ENCODE results near the gene ZNG1A. TPM values are rescaled to one million over a fixed set of nuclear protein-coding genes. Genes with fewer than 3 reads are reported as not detected.
"Not testable (repeated sequence)": the region's sequence is repeated elsewhere in the genome, so short reads cannot be mapped to it uniquely, and the experiment has no call there.

Gene ZNG1A
- total RNA-seq, 1 donor from 2014 or later = 27.8 TPM

DNA sequence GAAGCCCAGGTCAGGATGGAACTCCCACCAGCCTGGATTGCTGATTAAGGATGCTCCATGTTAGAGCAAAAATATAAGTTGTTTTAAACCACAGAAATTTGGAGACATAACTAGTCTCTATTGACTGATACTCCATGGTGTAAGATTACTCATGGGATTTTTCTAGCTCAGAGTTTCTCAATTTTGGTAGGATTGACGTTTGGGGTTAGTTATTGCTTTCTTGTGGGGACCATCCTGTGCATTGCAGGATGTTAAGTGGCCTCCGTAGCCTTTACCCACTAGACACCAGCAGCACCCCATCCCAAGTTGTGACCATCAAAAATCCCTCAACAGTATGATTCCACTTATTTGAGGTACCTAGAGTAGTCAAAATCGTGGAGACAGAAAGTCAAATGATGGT, 80.1 kb downstream of the ZNG1A start:
- DNase-seq (ENCODE audit: low read depth, low spot score) = not testable (repeated sequence)

DNA sequence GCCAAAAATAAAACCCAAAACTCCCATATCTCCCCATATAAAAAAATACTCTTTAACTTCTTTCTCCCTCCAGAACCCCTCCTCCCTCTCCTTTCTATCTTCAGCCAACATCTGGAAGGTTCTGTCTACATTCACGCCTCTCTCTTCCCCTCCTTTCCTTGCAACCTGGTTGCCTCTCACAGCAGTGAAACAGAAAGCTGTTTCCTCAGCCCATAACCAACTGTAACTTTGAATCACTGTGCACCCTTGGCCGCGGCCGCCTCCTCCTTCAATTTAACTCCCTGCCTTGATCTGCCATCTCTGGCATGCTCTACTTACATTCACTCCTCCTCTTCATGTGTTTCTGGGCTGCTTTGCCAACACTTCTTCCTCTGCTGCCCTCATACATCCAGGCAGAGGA, 83.9 kb downstream of the ZNG1A start:
- not testable (repeated sequence) for DNase-seq (ENCODE audit: low read depth, low spot score)

- DNase-seq (ENCODE audit: low read depth, low spot score) = not testable (repeated sequence)
These were observed 84.5 kb downstream of the ZNG1A start for GRCh38 chr9:94323-94722.

DNA sequence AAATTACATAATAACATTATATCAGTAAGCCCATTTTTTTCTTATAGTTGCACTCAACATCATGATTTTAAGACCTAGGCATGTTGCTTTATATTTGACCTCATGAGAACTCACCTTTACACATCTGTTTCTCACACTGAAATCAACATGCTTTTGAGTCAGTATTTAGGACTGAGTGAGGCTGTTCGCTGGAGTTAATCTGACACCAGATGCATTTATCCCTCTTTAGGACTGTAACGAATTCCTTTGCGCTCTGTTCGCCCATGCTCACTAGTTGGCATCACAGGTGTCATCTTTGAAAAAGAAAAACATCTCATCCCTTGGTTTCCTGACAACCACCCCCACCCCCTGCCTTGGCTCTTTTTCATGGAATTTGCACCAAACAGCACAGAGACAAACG, 84.9 kb downstream of the ZNG1A start:
- not testable (repeated sequence) for DNase-seq (ENCODE audit: low read depth, low spot score)

DNA sequence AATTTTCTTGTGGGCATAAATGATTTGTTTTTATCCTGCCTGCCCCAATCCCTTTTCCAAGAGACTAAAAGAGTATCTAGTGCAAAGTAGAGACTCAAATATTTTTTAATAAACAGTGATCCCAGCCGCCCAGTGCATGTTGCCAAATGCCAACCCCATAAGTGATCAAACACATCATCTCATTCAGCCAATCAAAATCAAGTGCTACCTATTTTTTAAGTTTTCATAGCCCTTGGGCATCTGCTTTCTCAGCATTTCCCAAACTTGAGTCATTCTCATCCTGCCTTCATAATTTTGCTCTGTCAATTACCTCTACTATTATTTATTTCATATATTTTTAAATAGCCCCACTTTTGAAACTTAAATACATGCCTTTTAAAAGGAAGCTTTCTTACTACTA, 88.0 kb downstream of the ZNG1A start:
- not testable (repeated sequence) for DNase-seq (ENCODE audit: low read depth, low spot score)

DNA sequence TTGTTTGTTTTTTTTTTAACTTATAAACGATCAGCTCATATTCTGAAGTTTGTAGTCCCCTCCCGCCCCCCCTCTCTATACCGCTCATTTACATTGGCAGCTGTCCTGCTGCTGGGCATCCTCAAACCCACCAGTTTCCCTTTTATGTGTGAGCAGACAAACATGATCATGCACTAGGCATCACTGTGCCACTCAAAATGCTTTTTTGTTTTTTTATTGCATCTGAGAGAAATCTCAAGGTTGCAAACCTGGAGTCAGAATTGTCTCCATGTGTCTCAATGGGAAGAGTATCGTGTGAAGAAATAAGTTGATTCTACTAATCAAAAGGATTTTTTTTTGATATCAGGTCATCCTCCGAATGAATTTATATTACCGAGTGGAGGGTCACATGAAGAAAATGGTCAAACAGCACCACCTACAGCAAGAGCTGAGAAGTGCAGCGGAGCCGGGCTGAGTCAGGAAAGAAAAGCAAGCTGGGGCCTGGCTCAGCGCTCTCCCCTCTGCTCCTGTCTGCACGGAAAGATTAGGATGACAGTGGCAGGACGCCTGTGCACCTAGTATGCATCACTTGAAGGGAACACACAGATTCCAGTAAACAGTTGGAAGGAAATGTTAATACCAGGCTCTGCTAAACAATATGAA, 90.3 kb downstream of the ZNG1A start:
- not testable (repeated sequence) for DNase-seq (ENCODE audit: low read depth, low spot score)

DNA sequence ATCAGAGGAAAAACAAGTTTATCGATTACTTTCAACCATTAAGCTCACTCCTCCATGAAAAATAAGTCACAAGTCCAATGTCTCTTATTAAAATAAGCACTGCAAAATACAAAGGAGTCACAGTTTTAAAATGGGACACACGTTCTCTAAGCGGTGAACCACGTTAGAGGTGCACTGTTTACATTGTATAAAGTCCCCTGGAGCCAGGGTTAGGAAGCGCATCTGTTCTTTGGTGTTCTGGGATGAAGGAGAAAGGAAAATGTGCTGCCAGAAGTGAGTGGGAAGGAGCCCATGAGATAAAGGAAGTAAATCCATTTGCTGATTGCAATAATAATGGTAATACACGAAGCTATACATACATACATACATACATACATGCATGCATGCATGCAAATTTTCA, 91.0 kb downstream of the ZNG1A start:
- not testable (repeated sequence) for DNase-seq (ENCODE audit: low read depth, low spot score)

DNA sequence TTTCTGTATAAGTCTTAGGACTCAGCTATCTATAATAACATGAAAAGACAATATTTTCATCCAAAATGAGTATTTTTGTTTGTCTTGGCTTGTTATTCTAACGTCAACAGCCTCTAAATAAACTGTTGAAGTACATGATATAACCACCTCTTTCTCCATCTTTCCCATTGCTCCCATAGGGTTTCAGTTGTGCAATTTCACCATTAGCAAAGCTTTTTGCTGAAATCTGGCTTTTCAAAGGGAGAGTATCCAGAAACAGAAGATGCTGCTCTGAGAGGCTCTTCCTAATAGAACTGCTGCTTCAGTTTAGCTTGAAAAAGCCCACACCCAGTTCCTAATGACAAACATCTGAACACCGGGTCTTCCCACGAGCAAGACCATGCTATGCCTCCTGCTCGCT, 91.8 kb downstream of the ZNG1A start:
- not testable (repeated sequence) for DNase-seq (ENCODE audit: low read depth, low spot score)

DNA sequence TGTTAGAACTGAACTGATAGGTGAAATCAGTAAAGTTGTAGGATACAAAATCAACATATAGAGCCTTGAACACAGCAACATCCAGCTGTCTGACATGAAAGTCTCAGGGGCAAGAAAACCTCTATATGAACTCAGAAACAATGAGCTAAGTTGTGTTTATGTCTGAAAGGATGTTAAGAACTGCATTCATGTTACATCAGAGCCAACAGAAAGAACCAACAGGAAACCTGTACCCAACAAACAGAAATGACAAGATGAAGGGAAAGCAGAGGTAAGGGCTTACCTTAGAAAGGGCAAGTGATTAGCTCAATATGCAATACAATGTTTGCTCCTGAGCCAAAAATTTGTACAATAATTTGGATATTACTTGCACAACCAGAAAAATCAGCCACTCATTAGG, 92.2 kb downstream of the ZNG1A start:
- DNase-seq (ENCODE audit: low read depth, low spot score) = not testable (repeated sequence)

GRCh38 chr9:82932-83689, 95.7 kb downstream of the ZNG1A start:
- not testable (repeated sequence) for DNase-seq (ENCODE audit: low read depth, low spot score)

- not testable (repeated sequence) for DNase-seq (ENCODE audit: low read depth, low spot score)
These were observed 100.5 kb downstream of the ZNG1A start for GRCh38 chr9:78333-78732.

DNA sequence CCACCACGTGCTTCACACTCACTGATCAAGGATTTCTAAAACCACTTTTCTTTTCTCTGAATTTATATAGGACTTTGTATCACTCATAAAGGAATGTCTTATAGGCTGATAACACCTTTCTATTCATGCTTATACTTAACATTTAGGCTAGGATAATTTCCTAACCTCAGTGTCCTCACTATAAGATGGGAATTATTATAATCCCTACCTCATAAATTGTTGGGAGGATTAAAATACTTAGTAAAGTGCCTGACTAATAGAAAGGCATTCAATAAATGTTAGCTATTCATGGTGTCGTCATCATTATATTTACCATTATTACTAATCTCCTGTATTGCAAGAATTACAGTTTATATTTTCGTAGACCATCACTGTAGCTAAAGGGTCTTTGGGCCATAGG, 102.5 kb downstream of the ZNG1A start:
- not testable (repeated sequence) for DNase-seq (ENCODE audit: low read depth, low spot score)

- not testable (repeated sequence) for DNase-seq (ENCODE audit: low read depth, low spot score)
These were observed 104.8 kb downstream of the ZNG1A start for GRCh38 chr9:73900-74525.

DNA sequence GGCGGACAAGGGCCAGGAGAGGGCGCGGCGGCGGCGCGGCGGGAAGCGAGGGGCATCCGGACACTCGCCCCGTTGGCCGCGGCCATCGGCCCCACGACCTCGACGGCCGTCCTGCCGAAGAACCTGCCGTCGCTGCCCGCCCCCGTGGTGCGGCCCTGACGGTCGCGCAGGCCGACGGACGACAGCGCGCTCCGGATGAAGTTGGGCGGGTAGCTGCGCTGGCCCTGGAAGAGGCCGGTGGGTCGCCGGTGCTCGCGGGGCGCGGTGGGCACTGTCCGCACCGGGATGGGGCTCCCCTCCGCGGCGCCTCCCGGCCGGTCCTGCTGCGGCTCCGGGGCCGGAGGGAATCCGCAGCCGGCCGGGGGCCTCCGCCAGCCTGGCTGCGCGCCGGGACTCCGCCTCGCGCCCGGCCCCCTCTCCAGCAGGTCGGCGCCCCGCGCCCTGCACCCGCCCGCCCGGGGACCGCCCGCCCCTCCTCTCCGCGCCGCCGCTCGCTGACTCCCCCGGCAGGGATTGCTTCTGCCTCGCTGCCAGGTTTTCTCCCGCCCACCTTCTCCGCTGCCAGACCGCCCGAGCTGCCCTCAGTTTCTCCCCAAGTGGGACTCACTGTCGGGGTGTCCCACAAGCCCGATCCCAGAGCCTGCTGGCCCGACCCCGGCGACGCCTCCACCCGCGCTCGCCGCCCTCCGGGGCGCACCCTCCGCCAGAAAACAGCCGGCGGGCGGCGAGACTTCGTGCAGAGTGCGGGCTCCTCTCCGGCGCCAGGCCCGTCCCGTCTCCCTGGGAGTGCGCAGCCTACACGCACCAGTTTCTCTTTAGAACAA, 105.6 kb downstream of the ZNG1A start:
- DNase-seq (ENCODE audit: low read depth, low spot score) = not testable (repeated sequence)

Other genes starting within 250 kb of the ZNG1A start
- 5.3 and 7.2 TPM in 2 replicates for gene WASHC1, start 149.6 kb downstream of the ZNG1A start, total RNA-seq
- gene FOXD4, start 60.6 kb downstream of the ZNG1A start, total RNA-seq = 0.13 and 0.14 TPM in 2 replicates
- gene DOCK8, start 35.8 kb upstream of the ZNG1A start, total RNA-seq = 0.33 and 0.78 TPM in 2 replicates

All from pulmonary artery endothelial cell (primary cell).